Measurements from ENCODE around the gene ACOX1. TPM values are rescaled to one million over a fixed set of nuclear protein-coding genes. Genes with fewer than 3 reads are reported as not detected.

The ACOX1 gene
- total RNA-seq, 2 experiments from 2014 or later = 14.5 to 17.9 TPM

DNA sequence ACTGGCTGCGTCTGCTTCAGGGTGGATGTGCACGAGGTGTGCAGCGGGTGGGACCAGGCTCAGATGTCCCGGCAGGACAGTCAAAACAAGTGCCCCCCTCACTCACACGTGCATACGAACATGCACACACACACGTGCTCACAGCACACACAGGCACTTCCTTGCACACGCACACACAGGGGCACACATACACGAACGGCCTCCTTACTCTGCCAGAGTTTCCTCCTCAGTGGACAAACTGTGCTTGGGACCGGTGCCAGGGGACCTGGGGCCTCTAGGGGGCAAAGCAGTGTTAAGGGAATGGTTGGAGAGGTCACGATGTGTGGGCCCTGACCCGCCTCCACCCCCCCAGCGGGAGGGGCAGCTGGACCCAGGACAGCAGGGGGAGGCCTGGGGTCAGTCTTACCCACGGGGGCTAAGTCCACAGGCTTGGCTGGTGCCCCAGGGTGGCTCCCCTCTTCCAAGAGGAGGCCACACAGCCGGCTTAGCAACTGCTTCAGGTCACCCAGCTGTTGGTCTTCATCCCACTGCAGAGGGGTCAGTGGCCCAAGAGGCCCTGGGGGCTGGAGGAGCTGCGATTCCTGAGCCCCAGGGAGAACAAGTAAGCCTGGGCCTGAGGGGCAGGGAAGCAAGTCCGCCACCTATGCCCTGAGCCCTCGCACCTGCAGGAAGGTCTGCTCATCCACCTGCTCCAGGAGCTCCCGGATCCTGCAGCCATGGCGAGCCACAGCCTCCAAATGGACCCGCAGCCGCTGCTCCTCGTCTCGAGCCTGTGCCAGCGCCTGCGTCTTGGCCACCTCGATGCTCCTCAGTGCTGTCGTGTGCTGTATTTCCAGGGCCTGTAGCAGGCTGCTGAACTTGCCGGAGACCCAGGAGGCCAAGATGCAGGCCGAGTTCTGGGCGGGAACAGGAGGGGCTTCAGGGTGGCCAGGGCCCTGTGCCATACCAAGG, 87.1 kb downstream of the ACOX1 start:
- H3K27me3 ChIP-seq (ENCODE audit: control insufficient read depth in 1 of 2, insufficient read depth in 2 of 2, low read length in 2 of 2) = no peaks in the 10 kb centered on the region
- no peaks in the 10 kb centered on the region for H3K9me3 ChIP-seq (ENCODE audit: control insufficient read depth in 1 of 2, insufficient read depth in 1 of 2, low read length in 2 of 2)
- CTCF ChIA-PET = interaction anchor here (0.6 kb wide), 1 partner anchor 9 kb away, joined by 3 read pairs; no protein-coding TSS in a partner anchor
- ATAC-seq (ENCODE audit: poor library complexity) (no peak), DNase-seq (no peak)
- no peaks in the 10 kb centered on the region for H3K27me3 Mint-ChIP-seq
- no peak overlapping the region for H3K27ac ChIP-seq (ENCODE audit: low read depth in 1 of 2, low read length in 2 of 2)
- H3K36me3 Mint-ChIP-seq (ENCODE audit: low read depth) = peaks cover 15% of the 10 kb centered on the region
- H3K4me3 ChIP-seq (ENCODE audit: low read length) = no peak overlapping the region
- TF ChIP-seq, protein P1, sequence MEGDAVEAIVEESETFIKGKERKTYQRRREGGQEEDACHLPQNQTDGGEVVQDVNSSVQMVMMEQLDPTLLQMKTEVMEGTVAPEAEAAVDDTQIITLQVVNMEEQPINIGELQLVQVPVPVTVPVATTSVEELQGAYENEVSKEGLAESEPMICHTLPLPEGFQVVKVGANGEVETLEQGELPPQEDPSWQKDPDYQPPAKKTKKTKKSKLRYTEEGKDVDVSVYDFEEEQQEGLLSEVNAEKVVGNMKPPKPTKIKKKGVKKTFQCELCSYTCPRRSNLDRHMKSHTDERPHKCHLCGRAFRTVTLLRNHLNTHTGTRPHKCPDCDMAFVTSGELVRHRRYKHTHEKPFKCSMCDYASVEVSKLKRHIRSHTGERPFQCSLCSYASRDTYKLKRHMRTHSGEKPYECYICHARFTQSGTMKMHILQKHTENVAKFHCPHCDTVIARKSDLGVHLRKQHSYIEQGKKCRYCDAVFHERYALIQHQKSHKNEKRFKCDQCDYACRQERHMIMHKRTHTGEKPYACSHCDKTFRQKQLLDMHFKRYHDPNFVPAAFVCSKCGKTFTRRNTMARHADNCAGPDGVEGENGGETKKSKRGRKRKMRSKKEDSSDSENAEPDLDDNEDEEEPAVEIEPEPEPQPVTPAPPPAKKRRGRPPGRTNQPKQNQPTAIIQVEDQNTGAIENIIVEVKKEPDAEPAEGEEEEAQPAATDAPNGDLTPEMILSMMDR (IDR thresholded peaks at IDR 0.05) = no peak
- H3K4me3 Mint-ChIP-seq = no peak overlapping the region
- H3K36me3 ChIP-seq (ENCODE audit: insufficient read depth, low read length) = peaks cover 21% of the 10 kb centered on the region
- peaks cover 26% of the 10 kb centered on the region for H3K4me1 ChIP-seq (ENCODE audit: insufficient read depth, low read length)
- H3K9me3 Mint-ChIP-seq = no peaks in the 10 kb centered on the region
- intact Hi-C loops (cut with DNase I, micrococcal nuclease) = no loop called here
- H3K4me1 Mint-ChIP-seq (ENCODE audit: low read depth) = peaks cover 20% of the 10 kb centered on the region
- POLR2A ChIA-PET = interaction anchor here (0.8 kb wide), 1 partner anchor 14 kb away, joined by 3 read pairs; the partner anchor contains the start of gene TRIM47
- no peak overlapping the region for H3K27ac Mint-ChIP-seq

Other genes with a start within 250 kb of the ACOX1 start
- 1 to 10 TPM; 5.9 to 6.0 TPM for gene GALK1, start 214.0 kb downstream of the ACOX1 start, total RNA-seq
- gene UNK, start 194.4 kb downstream of the ACOX1 start, total RNA-seq = 10 to 100 TPM; 33.7 to 36.1 TPM
- 100 to 1,000 TPM; 110 to 112 TPM for gene UNC13D, start 134.8 kb downstream of the ACOX1 start, total RNA-seq
- 100 to 1,000 TPM in 1 of 2 experiments, 10 to 100 TPM in 1; 98.5 to 114 TPM for gene WBP2, start 123.8 kb downstream of the ACOX1 start, total RNA-seq
- gene TRIM47, start 100.6 kb downstream of the ACOX1 start, total RNA-seq = 1 to 10 TPM; 2.3 to 2.8 TPM
- gene TRIM65, start 82.2 kb downstream of the ACOX1 start, total RNA-seq = 10 to 100 TPM in 1 of 2 experiments, 1 to 10 TPM in 1; 9.9 to 11.7 TPM
- 100 to 1,000 TPM; 146 to 147 TPM for gene MRPL38, start 74.3 kb downstream of the ACOX1 start, total RNA-seq
- gene FBF1, start 38.1 kb downstream of the ACOX1 start, total RNA-seq = 10 to 100 TPM; 21.2 to 23.9 TPM
- gene TEN1, start 74 bp upstream of the ACOX1 start, total RNA-seq = 10 to 100 TPM; 13.0 to 13.8 TPM
- gene CDK3, start 21.7 kb upstream of the ACOX1 start, total RNA-seq = 1 to 10 TPM; 3.9 to 4.9 TPM
- under 1 TPM; 0.14 to 0.38 TPM for gene EVPL, start 48.1 kb upstream of the ACOX1 start, total RNA-seq
- gene SRP68, start 93.4 kb upstream of the ACOX1 start, total RNA-seq = 100 to 1,000 TPM; 106 to 108 TPM
- 1 to 10 TPM in 1 of 2 experiments, under 1 TPM in 1; 0.59 to 1.0 TPM for gene GALR2, start 95.6 kb upstream of the ACOX1 start, total RNA-seq
- gene ZACN, start 100.0 kb upstream of the ACOX1 start, total RNA-seq = under 1 TPM; 0.69 to 0.98 TPM
- gene EXOC7, start 124.6 kb upstream of the ACOX1 start, total RNA-seq = 10 to 100 TPM; 88.1 to 90.6 TPM
- gene FOXJ1, start 162.1 kb upstream of the ACOX1 start, total RNA-seq = under 1 TPM; 0.63 to 0.89 TPM

Measured in CD4-positive, alpha-beta T cell (primary cell).